GM23338 (cell line): ENCODE measurements around the gene LSM11. TPM values are rescaled to one million over a fixed set of nuclear protein-coding genes. Genes with fewer than 3 reads are reported as not detected.

Experiments used
- ATAC-seq: fragments of 200-7000 bp; cut with Tn5 transposase; 3 replicates; pipeline ENCODE4 v1.9.1; 2020
- DNase-seq: peaks from one replicate; pipeline ENCODE4 v3.0.0-alpha.2; 2015; ENCODE audit warnings: low spot score
- H2AFZ ChIP-seq: fragments of 200-600 bp; sonication (generic); 2 replicates; pipeline ENCODE4 v1.8.0; 2016; ENCODE audit warnings: antibody characterized with exemption, mild to moderate bottlenecking, moderate library complexity
- H3F3A ChIP-seq: fragments of 200-600 bp; sonication (generic); replicated peaks from 2 replicates; pipeline ENCODE4 v1.8.0; 2017; ENCODE audit warnings: antibody characterized with exemption, mixed run types, low read depth
- H3K27ac ChIP-seq: fragments of 200-600 bp; sonication (generic); 2 replicates; pipeline ENCODE4 v1.6.1; 2016; ENCODE audit warnings: low read depth
- H3K27me3 ChIP-seq: fragments of 200-600 bp; sonication (generic); 2 replicates; pipeline ENCODE4 v1.8.0; 2016; ENCODE audit warnings: mild to moderate bottlenecking, mixed run types, moderate library complexity; ENCODE audit not compliant: insufficient read depth
- H3K36me3 ChIP-seq: fragments of 200-600 bp; sonication (generic); 2 replicates; pipeline ENCODE4 v1.8.0; 2016; ENCODE audit warnings: mild to moderate bottlenecking; ENCODE audit not compliant: insufficient read depth
- H3K4me1 ChIP-seq: fragments of 200-600 bp; sonication (generic); 2 replicates; pipeline ENCODE4 v1.8.0; 2016; ENCODE audit warnings: mild to moderate bottlenecking, moderate library complexity; ENCODE audit not compliant: insufficient read depth
- H3K4me2 ChIP-seq: fragments of 200-600 bp; sonication (generic); 2 replicates; pipeline ENCODE4 v1.7.1; 2017; ENCODE audit warnings: mixed run types
- H3K4me3 ChIP-seq: fragments of 200-600 bp; sonication (generic); 2 replicates; pipeline ENCODE4 v1.6.1; 2016; ENCODE audit warnings: mixed run types
- H3K79me2 ChIP-seq: fragments of 200-600 bp; sonication (generic); replicated peaks from 2 replicates; pipeline ENCODE4 v1.8.0; 2017; ENCODE audit warnings: mild to moderate bottlenecking; ENCODE audit not compliant: insufficient read depth
- H3K9me2 ChIP-seq: fragments of 200-600 bp; sonication (generic); 2 replicates; pipeline ENCODE4 v1.8.0; 2017; ENCODE audit not compliant: insufficient read depth
- H4K20me1 ChIP-seq: fragments of 200-600 bp; sonication (generic); replicated peaks from 2 replicates; pipeline ENCODE4 v1.8.0; 2017; ENCODE audit warnings: mild to moderate bottlenecking; ENCODE audit not compliant: insufficient read depth
- H3K27ac Mint-ChIP-seq: 2 replicates; pipeline ENCODE4 v1.8.0; 2020; ENCODE audit warnings: inconsistent platforms, mild to moderate bottlenecking, moderate library complexity, mixed read lengths
- H3K27me3 Mint-ChIP-seq: 3 replicates; pipeline ENCODE4 v1.8.0; 2022; ENCODE audit warnings: low read depth, mild to moderate bottlenecking, moderate library complexity, mixed read lengths, inconsistent platforms; ENCODE audit not compliant: insufficient read depth, poor library complexity
- H3K36me3 Mint-ChIP-seq: 3 replicates; pipeline ENCODE4 v1.8.0; 2021; ENCODE audit warnings: low read depth, mild to moderate bottlenecking, inconsistent platforms, moderate library complexity, mixed read lengths
- H3K4me1 Mint-ChIP-seq: 3 replicates; pipeline ENCODE4 v1.8.0; 2020; ENCODE audit warnings: mild to moderate bottlenecking, inconsistent platforms, mixed read lengths
- H3K4me3 Mint-ChIP-seq: 3 replicates; pipeline ENCODE4 v1.8.0; 2021; ENCODE audit warnings: moderate library complexity, mild to moderate bottlenecking, inconsistent platforms, mixed read lengths
- H3K9me3 Mint-ChIP-seq: 3 replicates; pipeline ENCODE4 v1.8.0; 2020; ENCODE audit warnings: moderate library complexity, mild to moderate bottlenecking, inconsistent platforms, mixed read lengths
- CREB1 ChIP-seq: fragments of 250-450 bp; sonication (Bioruptor Pico); IDR thresholded peaks from 2 replicates; pipeline ENCODE4 v1.5.0; 2020; ENCODE audit warnings: low read depth, mild to moderate bottlenecking, moderate library complexity
- ETS1 ChIP-seq: IDR thresholded peaks from 2 replicates; pipeline ENCODE4 v1.6.1; 2016; ENCODE audit warnings: antibody characterized with exemption
- EZH2 ChIP-seq: fragments of 200-600 bp; sonication (generic); IDR thresholded peaks from one replicate; pipeline ENCODE4 v1.8.0; 2017; ENCODE audit warnings: antibody characterized with exemption, mild to moderate bottlenecking, low read depth; ENCODE audit not compliant: unreplicated experiment
- EZH2phosphoT487 ChIP-seq: fragments of 200-600 bp; sonication (generic); IDR thresholded peaks from one replicate; pipeline ENCODE4 v1.8.1; 2018; ENCODE audit warnings: antibody characterized with exemption; ENCODE audit not compliant: unreplicated experiment
- NANOG ChIP-seq: IDR thresholded peaks from 2 replicates; pipeline ENCODE4 v1.6.1; 2016; ENCODE audit warnings: antibody characterized with exemption, borderline replicate concordance
- POLR2AphosphoS5 ChIP-seq: IDR thresholded peaks from 2 replicates; pipeline ENCODE4 v1.6.1; 2016; ENCODE audit warnings: antibody characterized with exemption, low read depth
- REST ChIP-seq: IDR thresholded peaks from one replicate; pipeline ENCODE4 v1.6.1; 2018; ENCODE audit warnings: antibody characterized with exemption; ENCODE audit not compliant: unreplicated experiment
- STAT1 ChIP-seq: IDR thresholded peaks from one replicate; pipeline ENCODE4 v1.6.1; 2016; ENCODE audit warnings: antibody characterized with exemption; ENCODE audit not compliant: unreplicated experiment
- ZNF114 ChIP-seq: fragments of 250-450 bp; sonication (Bioruptor Pico); IDR thresholded peaks from 2 replicates; pipeline ENCODE4 v1.5.0; 2020; ENCODE audit warnings: mild to moderate bottlenecking, moderate library complexity
- ZNF462 ChIP-seq: fragments of 250-450 bp; sonication (Bioruptor Pico); IDR thresholded peaks from 2 replicates; pipeline ENCODE4 v1.5.0; 2020; ENCODE audit warnings: mild to moderate bottlenecking, moderate library complexity
- polyA plus RNA-seq: library from polyadenylated mRNA; unstranded; fragments of >200 nt; fragmentation: Nextera tagmentation; extraction: Ambion mirVana; gene quantifications from 2 replicates; pipeline ENCODE4 v1.2.1, GENCODE V29; 2016
- total RNA-seq: library from RNA; depleted of rRNA; stranded (reverse); fragments of >200 nt; shearing (Covaris generic); gene quantifications from 2 replicates; pipeline ENCODE4 v1.2.3, GENCODE V29; 2014

The LSM11 gene
- total and polyA plus RNA-seq, 2 experiments from 2014 or later: 1.2 to 3.8 TPM

GRCh38 chr5:157745041-157745456, 1.5 kb downstream of the LSM11 start (continued):
- no peak for TF ChIP-seq EZH2phosphoT487
- TF ChIP-seq ZNF114 (CRISPR knock-in tag): no peak
- TF ChIP-seq NANOG: no peak
- no peak for TF ChIP-seq EZH2
- no peak for TF ChIP-seq CREB1 (CRISPR knock-in tag)
- no peak for TF ChIP-seq ETS1
- TF ChIP-seq POLR2AphosphoS5: no peak
- no peak for TF ChIP-seq REST

- Mint-ChIP-seq H3K27ac (peak overlapping the region; percentile 43; the same call in 1 of the 2 replicates), H3K4me1 (peaks cover 12% of the 10 kb centered on the region; the same call in 2 of the 3 replicates), H3K9me3 (no peaks in the 10 kb centered on the region; the same call in 2 of the 3 replicates), H3K4me3 (no peak overlapping the region), H3K27me3 (peaks cover 13% of the 10 kb centered on the region), H3K36me3 (no peaks in the 10 kb centered on the region)
- Histone ChIP-seq H3K4me2 (no peak overlapping the region), H3K4me1 (peaks cover 4% of the 10 kb centered on the region; the same call in 1 of the 2 replicates), H3K36me3 (no peaks in the 10 kb centered on the region), H3K27ac (no peak overlapping the region), H4K20me1 (no peaks in the 10 kb centered on the region), H2AFZ (no peak overlapping the region), H3K4me3 (no peak overlapping the region), H3F3A (no peaks in the 10 kb centered on the region), H3K79me2 (no peaks in the 10 kb centered on the region), H3K9me2 (no peaks in the 10 kb centered on the region), H3K27me3 (peaks cover 21% of the 10 kb centered on the region)
- ATAC-seq: no peak
- no peak for DNase-seq
- TF ChIP-seq ZNF462 (CRISPR knock-in tag) (no peak), REST (no peak), POLR2AphosphoS5 (no peak), EZH2phosphoT487 (no peak), STAT1 (no peak)
Observed at GRCh38 chr5:157747173-157747740, 3.7 kb downstream of the LSM11 start.
